GF-D8 (cell line): ENCODE measurements around the gene ELOVL3.
"Not testable (repeated sequence)": the region's sequence is repeated elsewhere in the genome, so short reads cannot be mapped to it uniquely, and the experiment has no call there.

Experiments
- DNase-seq: peaks from one replicate; lab custom pipeline; 2025; lab: John Stamatoyannopoulos, UW

Gene ELOVL3

GRCh38 chr10:102227050-102227449 is 951 bp downstream of the ELOVL3 start:
- peak; percentile 85 for DNase-seq

- no peak for DNase-seq
Observed at GRCh38 chr10:102229810-102230263, 3.7 kb downstream of the ELOVL3 start.

DNA sequence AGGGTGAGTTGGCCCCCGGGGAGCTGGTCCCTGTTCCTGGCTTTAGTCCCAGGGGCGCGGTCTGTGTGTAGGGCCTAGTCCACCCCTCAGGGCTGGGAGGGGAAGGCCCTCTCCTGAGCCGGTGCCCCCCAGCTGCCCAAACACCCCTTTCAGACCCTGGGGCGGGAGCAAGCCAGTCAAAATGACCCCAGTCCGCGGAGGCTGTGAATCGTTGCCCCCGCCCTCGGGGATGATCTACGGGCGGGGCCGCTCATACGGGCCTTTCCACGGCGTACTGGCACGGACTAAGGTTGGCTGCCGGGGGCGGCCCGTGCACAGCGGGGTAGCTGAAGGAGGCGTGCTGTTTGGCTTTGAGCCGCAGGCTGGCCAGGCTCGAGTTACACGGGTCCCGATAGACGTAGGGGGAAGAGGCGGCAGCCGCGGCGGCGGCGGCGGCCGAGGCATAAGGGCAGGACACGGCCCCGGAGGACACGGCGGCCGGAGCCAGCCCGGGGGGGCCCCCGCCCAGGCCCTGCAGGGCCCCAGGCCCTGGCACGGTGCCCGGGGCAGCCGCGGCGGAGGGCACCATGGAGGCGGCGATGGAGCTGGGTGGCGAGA is 4.3 kb downstream of the ELOVL3 start:
- DNase-seq = no peak

- no peak for DNase-seq
Observed at GRCh38 chr10:102230861-102231356, 4.8 kb downstream of the ELOVL3 start.

DNA sequence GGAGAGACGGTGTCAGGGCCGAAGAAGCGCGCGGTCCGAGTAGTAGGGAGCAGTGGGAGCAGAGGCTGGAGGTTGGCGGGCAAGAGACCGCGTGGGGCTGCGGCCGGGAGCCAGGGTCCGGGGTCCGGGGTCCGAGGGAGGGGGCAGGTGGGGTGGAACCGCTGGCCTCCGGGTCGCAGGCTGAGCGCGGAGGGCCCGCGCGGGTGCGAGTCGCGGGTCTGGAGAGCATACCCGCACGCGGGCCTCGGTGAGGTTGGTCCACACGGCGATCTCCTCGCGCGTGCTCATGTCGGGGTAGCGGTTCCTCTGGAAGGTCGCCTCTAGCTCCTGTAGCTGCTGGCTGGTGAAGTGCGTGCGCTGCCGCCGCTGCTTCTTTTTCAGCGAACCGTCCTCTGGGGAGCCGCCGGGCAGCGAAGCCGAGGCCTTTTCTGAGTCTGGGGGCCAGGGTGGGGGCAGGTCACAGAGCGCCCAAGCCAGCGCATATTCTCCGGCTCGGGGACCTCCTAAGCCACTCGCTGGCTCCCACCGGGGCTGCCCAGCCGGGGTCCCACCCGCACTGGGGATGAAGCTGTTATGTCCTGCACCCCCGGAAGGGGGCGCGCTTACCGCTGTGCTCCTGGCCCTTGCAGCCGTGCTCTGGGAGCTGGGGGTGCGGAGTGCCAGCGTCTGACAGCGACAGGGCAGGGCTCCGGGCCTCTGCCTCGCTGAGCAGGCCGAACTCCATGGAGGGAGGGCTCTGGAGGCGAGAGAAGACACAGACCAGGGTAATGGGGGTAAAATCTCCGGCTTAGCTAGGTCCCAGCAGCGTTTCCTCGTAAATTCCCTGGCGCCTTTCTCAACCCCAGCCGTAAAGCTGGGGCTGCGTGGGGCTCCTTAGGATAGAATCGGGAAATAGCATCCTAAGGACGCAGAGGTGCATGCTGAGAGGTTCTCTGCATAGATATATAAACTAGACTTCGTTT is 5.5 kb downstream of the ELOVL3 start:
- DNase-seq = no peak

- DNase-seq = no peak
Observed at GRCh38 chr10:102233997-102234396, 7.9 kb downstream of the ELOVL3 start.

DNA sequence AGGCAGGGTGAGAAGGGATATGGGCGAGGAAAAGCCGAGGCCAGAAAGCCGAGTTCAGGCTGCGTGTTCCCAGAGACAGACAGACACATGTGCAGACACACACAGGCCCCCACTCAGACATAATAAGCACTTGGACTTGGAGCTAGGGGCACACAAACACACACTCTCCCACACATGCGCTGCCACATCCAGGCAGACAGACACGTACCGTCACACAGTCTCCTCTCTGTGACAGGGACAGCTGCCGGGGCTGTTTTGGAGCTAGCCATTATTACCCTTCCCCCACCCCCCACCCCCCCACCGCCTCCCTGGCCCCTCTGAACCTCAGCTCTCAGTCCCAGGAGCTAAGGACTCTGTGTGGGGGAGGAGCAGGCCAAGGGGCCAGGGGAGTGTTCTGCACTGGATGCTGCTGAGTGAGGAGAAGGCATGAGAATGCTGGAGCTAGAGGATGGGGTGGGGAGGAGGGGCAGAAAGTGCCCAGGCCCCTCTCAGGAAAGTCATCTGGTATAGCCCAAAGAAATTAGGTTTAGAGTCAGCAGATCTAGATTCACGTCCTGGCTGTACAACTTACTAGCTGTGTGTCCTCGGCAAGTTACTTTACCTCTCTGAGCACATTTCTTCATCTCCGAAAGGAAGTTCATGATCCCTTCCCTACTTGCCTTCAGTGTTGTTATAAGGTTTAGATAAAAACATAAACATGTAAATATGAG is 8.9 kb downstream of the ELOVL3 start:
- no peak for DNase-seq

- DNase-seq = no peak
Observed at GRCh38 chr10:102235598-102235920, 9.5 kb downstream of the ELOVL3 start.

DNA sequence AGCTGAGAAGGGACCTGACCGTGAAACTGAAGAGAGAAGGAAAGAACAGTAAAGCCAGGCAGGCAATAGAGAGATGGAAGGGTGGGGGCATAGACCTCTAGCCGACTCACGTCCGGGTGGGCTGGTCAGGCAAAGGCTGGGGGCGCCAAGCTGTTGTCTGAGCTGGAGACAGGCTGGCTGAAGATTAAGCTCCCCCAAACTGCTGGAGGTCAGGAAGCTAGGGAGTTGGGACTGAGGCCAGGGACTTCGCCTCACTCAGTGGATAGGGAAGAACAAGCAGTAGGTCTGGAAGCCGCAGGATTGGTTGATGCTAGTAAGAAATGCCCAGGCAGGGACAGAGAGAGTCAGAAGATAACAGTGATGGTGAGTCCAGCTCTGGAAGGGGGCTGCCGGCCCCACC is 9.9 kb downstream of the ELOVL3 start:
- no peak for DNase-seq

DNA sequence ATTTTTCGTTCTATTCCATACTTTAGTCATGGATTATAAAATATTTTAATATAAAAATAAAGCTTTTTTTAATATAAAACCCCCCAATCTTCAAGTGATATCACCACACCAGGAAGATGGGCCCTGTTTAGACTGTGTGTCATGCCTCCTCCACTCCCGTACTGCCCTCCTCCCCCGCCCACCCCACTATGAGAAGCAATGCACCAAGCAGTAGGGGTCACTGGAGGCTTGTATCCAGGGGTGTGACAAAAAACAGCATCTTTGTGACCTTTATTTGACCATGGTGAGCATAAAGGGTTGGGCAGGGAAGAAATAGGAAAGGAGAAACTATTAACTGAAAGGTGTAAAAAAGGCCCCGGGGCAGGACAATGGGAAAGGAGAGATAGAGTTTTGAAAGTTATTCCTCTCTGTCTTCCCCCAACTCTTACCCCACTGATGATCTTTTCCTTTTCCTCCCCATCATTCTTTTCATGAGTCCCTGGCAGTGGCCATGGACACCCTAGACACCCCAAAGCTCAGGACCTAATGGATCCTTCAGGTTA is 11.7 kb downstream of the ELOVL3 start:
- DNase-seq = no peak

DNA sequence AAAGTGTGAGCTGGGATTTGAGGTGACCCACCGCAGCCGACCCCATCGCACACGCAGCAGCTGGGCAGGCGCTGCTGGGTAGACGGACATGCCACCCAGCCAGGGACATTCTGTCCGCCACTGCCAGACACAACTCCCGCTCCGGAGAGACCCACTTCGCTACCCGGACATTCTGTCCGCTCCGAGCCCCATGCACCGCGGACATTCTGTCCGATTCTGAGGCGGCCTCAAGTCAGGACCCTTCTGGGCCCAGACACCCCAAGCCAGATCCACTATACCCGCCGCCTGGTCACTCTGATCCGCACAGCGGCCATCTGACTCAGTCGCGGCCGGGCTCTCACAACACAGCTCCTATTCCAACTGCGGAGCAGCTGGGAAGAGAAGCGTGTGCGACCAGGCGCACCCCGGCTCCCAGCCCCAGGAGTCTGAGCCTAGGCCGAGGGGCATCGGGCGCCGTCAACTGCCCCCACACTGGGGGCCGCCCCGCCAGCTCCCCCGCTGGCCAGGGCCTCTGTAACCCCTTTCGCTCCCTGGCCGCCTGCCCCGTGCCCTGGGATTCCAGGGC is 14.4 kb downstream of the ELOVL3 start:
- no peak for DNase-seq

- no peak for DNase-seq
Observed at GRCh38 chr10:102241032-102241443, 14.9 kb downstream of the ELOVL3 start.

DNA sequence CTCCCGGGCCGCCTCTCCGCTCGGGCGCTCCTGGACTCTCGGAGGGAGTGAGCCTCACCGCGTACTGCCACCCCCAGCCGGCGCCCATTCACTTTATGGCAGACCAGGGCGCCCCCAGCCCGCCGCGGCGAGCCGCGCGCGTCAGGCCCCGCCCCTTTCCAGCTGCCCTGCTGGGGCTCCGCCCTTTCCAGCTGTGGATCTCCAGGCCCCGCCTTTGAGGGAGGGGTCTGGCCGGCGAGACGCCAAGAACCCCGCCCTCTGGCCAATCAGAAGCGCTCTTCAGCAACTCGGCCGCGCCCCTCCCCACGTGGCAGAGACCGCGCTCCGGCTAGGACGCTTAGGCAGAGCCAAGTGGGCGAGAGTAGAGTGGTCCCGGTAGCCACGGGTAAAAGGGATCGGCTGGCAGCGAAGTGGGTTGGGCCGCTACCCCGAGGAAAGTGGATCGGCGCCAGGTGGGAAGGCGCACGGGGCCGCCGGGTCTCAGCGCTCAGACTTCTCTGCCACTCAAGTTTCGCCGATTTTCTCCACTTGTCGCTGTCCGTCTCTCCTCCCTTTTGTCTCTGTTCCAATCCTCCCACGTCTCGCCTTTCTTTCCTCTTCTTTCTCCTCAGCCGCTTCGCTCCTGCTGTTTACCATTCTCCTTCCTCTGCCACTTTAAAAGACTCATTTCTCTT is 15.5 kb downstream of the ELOVL3 start, which contains the start of gene PITX3:
Gene PITX3, minus strand, starts transcription at position 69 of the 674 bp plus-strand sequence. CDS start 9,432 bp downstream, outside the sequence.
- peak; percentile 46 for DNase-seq

DNA sequence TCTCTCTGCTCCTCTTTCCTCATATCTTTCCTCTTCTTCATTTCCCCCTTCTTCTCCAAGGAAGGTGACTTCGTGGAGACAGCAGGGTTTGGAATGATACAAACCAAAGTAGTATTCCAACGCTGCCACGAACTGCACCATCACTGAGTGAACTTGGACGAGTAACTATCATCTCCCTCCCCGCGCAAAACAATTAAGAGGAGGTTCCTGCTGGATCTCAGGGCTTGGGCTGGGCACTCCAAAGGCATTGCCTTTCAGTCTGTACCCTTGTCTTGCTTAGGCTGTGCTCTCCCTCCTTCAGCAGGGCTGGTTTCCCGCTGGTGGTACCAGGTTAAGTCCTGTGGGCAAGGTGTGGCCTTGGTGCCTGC is 16.0 kb downstream of the ELOVL3 start:
- DNase-seq = no peak

DNA sequence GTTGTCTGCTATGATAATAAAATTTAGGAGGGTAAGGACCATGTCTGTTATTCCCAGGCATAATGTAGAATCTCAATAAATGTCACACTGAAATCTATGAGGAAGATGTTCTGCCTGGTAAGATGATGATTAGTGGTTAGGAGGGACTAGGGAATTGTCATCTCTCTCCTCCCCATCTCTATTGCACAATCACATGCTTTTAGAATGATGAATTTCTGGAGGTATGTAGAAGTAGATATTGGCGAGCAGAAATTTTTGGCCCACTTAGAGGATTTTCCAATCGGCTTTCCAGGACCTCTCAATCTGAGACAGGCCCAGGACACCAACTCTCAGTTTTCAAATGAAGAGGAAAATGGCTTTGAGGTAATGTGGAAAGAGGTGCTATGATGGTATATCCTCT is 17.2 kb downstream of the ELOVL3 start:
- no peak for DNase-seq

GRCh38 chr10:102245082-102245931 is 19.2 kb downstream of the ELOVL3 start, which contains the start of gene GBF1:
GBF1 (plus strand) TSS chr10:102245532; CDS start chr10:102258939, 13,407 bp downstream.
- DNase-seq = peak; percentile 99

GRCh38 chr10:102245932-102246251 is 19.8 kb downstream of the ELOVL3 start:
- no peak for DNase-seq

GRCh38 chr10:102246261-102246660 is 20.2 kb downstream of the ELOVL3 start:
- no peak for DNase-seq

DNA sequence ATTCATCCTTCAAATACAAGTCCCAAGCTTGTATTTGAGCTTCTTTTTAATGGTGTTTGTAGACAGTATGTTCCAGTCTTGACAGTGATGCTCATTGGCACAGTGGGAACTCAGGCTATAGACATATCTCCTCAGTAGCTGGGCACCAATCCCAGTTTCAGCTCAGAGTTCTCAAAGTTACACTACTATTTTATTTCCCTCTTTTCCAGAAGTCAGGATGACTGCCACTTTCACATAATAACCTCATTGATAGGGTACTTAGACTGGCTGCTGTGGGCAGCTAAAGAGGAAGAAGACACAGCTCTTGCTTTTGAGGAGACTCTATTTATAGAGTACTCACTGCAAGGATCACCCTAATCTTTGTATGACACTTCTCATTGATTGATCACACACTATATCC is 21.6 kb downstream of the ELOVL3 start:
- DNase-seq = no peak

DNA sequence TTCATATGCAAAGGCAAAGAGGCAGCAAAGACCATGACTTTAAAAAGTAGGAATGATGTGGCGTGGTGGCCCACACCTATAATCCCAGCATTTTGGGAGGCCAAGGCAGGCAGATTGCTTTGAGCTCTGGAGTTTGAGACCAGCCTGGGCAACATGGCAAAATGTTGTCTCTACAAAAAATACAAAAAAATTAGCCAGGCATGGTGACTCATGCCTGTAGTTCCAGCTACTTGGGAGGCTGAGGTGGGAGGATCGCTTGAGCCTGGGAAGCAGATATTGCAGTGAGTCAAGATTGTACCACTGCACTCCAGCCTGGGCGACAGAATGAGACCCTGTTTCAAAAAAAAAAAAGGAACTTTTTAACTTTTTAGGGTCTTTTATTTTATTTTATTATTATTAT is 26.4 kb downstream of the ELOVL3 start:
- DNase-seq = not testable (repeated sequence)
